Activated gamma-delta T cell treated with anti-CD3 and anti-CD28 coated beads, Interleukin-2, amount 50 U/mL, for 16 hours (primary cell): ENCODE data around the gene PSENEN.
"Not testable (repeated sequence)": the region's sequence is repeated elsewhere in the genome, so short reads cannot be mapped to it uniquely, and the experiment has no call there.

Experiments
- DNase-seq: peaks from one replicate; pipeline ENCODE4 v3.0.0-alpha.2; 2020; ENCODE audit warnings: low read depth

Gene PSENEN

DNA sequence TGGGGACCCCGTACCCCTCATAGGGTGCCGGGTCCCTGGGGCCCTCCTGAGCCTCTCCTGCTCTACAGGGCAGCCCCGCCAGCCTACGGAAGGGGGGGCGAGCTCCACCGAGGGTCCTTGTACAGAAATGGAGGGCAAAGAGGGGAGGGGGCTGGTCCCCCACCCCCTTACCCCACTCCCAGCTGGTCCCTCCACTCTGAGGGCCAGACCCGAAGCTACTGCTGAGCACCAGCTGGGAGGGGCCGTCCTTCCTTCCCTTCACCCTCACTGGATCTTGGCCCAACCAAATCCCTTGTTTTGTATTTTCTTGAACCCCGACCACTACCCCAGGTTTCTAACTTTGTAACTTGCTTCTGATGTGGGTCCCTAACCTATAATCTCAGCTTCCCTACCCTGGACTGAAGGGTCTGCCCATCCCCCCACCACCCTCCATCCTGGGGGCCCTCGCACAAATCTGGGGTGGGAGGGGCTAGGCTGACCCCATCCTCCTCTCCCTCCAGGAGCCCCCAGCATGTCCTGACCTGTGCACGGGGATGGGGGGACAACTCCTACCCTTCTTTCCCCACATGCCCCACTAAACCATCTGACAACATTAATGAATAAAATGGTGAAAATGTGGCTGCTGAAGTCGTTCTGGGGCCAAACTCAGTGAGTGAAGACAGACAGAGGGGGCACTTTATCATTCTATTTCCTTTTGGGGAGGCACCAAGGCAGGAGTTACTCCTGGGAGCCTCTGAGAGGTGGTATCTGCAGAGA is 42.9 kb downstream of the PSENEN start:
- no peak for DNase-seq

GRCh38 chr19:35789195-35789977 is 43.9 kb downstream of the PSENEN start:
- DNase-seq = no peak

- DNase-seq = no peak
Measured at GRCh38 chr19:35789978-35790944, 44.8 kb downstream of the PSENEN start.

DNA sequence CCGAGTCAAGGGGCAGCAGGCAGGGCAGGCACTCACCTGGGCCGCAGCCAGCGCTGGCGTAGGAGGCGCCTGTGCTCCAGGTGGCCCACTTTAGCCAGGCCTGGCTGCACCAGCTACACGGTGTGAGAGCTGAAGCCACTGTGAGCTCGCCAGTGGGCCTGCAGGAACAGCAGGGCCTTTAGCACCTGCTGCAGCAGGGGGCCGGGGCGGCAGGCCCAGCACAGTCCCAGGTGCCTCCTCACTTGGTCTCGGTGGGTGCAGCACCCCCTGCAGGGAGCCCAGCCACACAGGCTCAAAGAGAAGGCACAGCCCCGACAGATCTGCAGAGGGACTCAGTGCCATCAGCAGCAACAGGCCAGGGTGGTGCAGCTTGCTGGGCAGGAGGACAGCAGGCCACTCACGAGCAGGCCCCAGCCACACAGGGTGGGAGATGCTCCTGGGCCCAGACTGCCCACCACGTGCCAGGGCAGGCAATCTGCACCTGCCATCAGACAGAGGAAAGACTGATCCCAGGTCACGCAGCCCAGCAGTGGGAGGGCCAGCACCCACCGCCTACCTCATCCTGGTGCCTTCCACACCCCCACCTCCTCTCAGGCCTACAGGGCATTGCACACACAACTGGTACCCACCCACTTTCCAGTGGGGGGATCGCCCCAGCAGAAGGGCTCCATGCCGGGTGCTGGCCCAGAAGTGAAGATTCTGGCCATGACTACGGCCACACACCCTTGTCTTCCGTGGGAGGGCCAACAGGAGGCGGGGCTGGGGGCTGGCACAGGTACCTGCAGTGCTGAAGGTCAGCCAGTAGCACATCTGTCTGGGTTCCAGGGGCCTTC is 45.7 kb downstream of the PSENEN start:
- DNase-seq = no peak

GRCh38 chr19:35791814-35792279 is 46.4 kb downstream of the PSENEN start:
- no peak for DNase-seq

DNA sequence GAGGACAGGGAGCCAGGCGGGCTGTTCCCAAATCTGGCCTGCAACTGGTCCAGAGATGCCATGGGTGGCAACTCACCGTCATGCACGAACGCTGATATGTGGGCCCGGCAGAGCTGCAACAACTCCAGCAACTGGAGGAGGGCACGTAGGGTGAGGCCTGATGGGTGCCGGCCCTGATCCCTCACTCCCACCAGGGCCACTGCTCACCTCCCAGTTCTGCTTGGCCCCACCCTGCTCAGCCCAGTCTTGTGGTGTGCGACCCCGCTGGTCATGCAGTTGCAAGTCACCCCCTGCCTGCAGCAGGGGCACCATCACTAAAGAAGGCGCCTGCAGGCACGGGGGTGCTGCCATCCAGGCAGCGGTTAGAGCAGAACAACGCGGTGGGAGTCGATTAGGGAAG is 46.9 kb downstream of the PSENEN start:
- no peak for DNase-seq

- DNase-seq = no peak
Measured at GRCh38 chr19:35792888-35793287, 47.4 kb downstream of the PSENEN start.

GRCh38 chr19:35793381-35794165 is 48.1 kb downstream of the PSENEN start:
- DNase-seq = no peak

DNA sequence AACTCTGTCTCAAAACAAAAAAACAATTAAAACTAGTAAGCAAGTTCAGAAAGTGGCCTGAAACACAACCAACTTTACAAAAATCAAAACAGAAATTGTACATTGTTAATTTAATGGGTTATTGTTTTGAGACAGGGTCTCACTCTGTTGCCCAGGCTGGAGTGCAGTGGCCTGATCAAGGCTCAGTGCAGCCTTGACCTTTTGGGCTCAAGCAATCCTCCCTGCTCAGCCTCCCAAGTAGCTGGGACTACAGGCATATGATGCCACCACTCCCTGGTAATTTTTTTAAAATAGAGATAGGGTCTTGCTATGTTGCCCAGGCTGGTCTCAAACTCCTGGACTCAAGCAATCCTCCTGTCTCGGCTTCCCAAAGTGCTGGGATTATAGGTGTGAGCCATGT is 50.1 kb downstream of the PSENEN start:
- not testable (repeated sequence) for DNase-seq
